GM10266 (cell line): Measurements from ENCODE around the gene HYI.

Experiments
- DNase-seq: peaks from one replicate; pipeline ENCODE4 v3.0.0; 2012; ENCODE audit errors: extremely low spot score
- CTCF ChIP-seq: IDR thresholded peaks from 2 replicates; pipeline ENCODE4 v1.5.1; 2012; ENCODE audit warnings: mild to moderate bottlenecking, low read depth; ENCODE audit not compliant: control insufficient read depth, insufficient read depth; ENCODE audit errors: missing control alignments

Gene HYI

GRCh38 chr1:43427941-43428340 lies 25.8 kb downstream of the HYI start:
- DNase-seq = no peak
- TF ChIP-seq CTCF = no peak

- no peak for DNase-seq
- no peak for TF ChIP-seq CTCF
Observed at GRCh38 chr1:43427524-43427923, 26.2 kb downstream of the HYI start.

- no peak for DNase-seq
- TF ChIP-seq CTCF = no peak
Observed at GRCh38 chr1:43426221-43426620, 27.5 kb downstream of the HYI start.

GRCh38 chr1:43425045-43425444 lies 28.7 kb downstream of the HYI start:
- no peak for DNase-seq
- TF ChIP-seq CTCF = no peak

GRCh38 chr1:43423672-43424550 lies 29.8 kb downstream of the HYI start:
- no peak for DNase-seq

GRCh38 chr1:43422995-43423671 lies 30.6 kb downstream of the HYI start:
- no peak for TF ChIP-seq CTCF
- no peak for DNase-seq

More at GRCh38 chr1:43423672-43424550, 29.8 kb downstream of the HYI start:
- TF ChIP-seq CTCF = no peak
